WERI-Rb-1 (cell line): ENCODE measurements around the gene CBY2.

Experiments used
- DNase-seq: peaks from one replicate; pipeline ENCODE4 v3.0.0-alpha.2; 2020
- H3K27ac ChIP-seq: fragments of 250-450 bp; sonication (Bioruptor Pico); 2 replicates; pipeline ENCODE4 v1.5.1; 2020; ENCODE audit warnings: mild to moderate bottlenecking, moderate library complexity
- H3K27me3 ChIP-seq: fragments of 250-450 bp; sonication (Bioruptor Pico); 2 replicates; pipeline ENCODE4 v1.5.1; 2021; ENCODE audit warnings: mild to moderate bottlenecking, low read depth, moderate library complexity; ENCODE audit not compliant: insufficient read depth, severe bottlenecking
- H3K36me3 ChIP-seq: fragments of 250-450 bp; sonication (Bioruptor Pico); 2 replicates; pipeline ENCODE4 v1.5.1; 2020; ENCODE audit warnings: mild to moderate bottlenecking, moderate library complexity
- H3K4me3 ChIP-seq: 2 replicates; pipeline ENCODE4 v1.5.1; 2011; ENCODE audit warnings: low read depth, mild to moderate bottlenecking, control low read depth, low read length
- H3K9me3 ChIP-seq: fragments of 250-450 bp; sonication (Bioruptor Pico); 2 replicates; pipeline ENCODE4 v1.5.1; 2021; ENCODE audit warnings: mild to moderate bottlenecking, moderate library complexity; ENCODE audit not compliant: severe bottlenecking
- CTCF ChIP-seq: IDR thresholded peaks from 2 replicates; pipeline ENCODE4 v1.5.1; 2011; ENCODE audit warnings: low read depth, mild to moderate bottlenecking, control low read depth, inconsistent platforms, low read length

The CBY2 gene

DNA sequence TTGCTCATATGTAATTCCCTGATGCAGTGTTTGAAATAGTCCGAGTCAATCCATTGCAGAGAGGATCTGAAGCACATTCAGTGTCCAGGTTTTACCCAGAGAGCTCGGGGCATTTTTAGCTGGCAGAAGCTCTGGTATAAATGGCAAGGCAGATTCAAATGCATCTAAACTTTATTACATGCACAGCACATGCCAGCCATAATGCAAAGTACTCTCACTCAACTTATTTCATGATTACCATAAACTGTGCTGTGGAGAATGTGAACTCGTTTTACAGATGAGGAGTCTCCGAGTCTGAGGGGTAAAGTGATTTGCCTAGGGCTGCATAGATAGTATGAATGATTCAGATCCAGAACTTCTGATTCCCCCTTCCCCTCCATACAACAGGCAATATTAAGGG is 13.5 kb upstream of the CBY2 start:
- Histone ChIP-seq H3K36me3 (no peaks in the 10 kb centered on the region), H3K27me3 (no peaks in the 10 kb centered on the region), H3K9me3 (no peaks in the 10 kb centered on the region), H3K27ac (no peak overlapping the region), H3K4me3 (no peak overlapping the region)
- TF ChIP-seq CTCF, result no peak
- DNase-seq, result no peak

- no peak for TF ChIP-seq CTCF
These were observed 11.5 kb upstream of the CBY2 start for GRCh38 chr13:45690636-45691035.

GRCh38 chr13:45691251-45691650 is 10.9 kb upstream of the CBY2 start:
- Histone ChIP-seq H3K4me3 (no peak overlapping the region), H3K27me3 (no peaks in the 10 kb centered on the region), H3K36me3 (no peaks in the 10 kb centered on the region), H3K27ac (no peak overlapping the region), H3K9me3 (no peaks in the 10 kb centered on the region)
- no peak for TF ChIP-seq CTCF
- no peak for DNase-seq

More at GRCh38 chr13:45690636-45691035, 11.5 kb upstream of the CBY2 start:
- Histone ChIP-seq H3K27ac (no peak overlapping the region), H3K36me3 (no peaks in the 10 kb centered on the region), H3K4me3 (no peak overlapping the region), H3K9me3 (no peaks in the 10 kb centered on the region), H3K27me3 (no peaks in the 10 kb centered on the region)
- no peak for DNase-seq

- Histone ChIP-seq H3K27me3 (no peaks in the 10 kb centered on the region), H3K9me3 (no peaks in the 10 kb centered on the region), H3K4me3 (no peak overlapping the region), H3K27ac (no peak overlapping the region), H3K36me3 (no peaks in the 10 kb centered on the region)
- DNase-seq, result no peak
- no peak for TF ChIP-seq CTCF
These were observed 10.5 kb upstream of the CBY2 start for GRCh38 chr13:45691667-45692066.

DNA sequence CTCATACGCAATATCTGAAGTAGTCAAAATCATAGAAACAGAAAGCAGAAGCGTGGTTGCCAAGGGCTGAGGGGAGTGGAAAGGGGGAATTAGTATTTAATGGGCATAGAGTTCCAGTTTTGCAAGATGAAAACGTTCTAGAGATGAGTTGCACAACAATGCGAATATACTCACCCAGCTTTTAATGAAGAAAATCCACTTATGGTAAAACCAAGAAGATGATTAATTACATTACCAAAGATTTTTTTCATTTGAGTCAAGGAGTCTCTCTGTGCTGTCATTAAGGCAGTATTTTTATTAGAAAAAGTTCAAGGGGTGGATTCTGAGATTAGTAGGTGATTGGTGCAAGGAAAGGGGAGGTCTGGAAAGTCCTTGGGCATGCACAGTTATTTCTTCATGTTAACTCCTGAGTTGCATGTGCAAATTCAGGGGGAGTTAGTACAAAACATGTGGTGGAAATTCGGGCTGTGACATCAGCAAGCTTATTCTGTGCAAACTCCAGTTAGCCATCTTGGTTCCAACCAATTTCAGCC is 6.9 kb upstream of the CBY2 start:
- Histone ChIP-seq H3K4me3 (no peak overlapping the region), H3K27ac (no peak overlapping the region), H3K9me3 (no peaks in the 10 kb centered on the region), H3K27me3 (no peaks in the 10 kb centered on the region), H3K36me3 (no peaks in the 10 kb centered on the region)
- no peak for TF ChIP-seq CTCF
- DNase-seq, result no peak

- Histone ChIP-seq H3K9me3 (no peaks in the 10 kb centered on the region), H3K36me3 (no peaks in the 10 kb centered on the region), H3K27me3 (no peaks in the 10 kb centered on the region), H3K27ac (no peak overlapping the region), H3K4me3 (no peak overlapping the region)
- no peak for TF ChIP-seq CTCF
- DNase-seq, result no peak
These were observed 5.4 kb upstream of the CBY2 start for GRCh38 chr13:45696610-45697226.
